ENCODE results near the gene CACNA1A.

DNA sequence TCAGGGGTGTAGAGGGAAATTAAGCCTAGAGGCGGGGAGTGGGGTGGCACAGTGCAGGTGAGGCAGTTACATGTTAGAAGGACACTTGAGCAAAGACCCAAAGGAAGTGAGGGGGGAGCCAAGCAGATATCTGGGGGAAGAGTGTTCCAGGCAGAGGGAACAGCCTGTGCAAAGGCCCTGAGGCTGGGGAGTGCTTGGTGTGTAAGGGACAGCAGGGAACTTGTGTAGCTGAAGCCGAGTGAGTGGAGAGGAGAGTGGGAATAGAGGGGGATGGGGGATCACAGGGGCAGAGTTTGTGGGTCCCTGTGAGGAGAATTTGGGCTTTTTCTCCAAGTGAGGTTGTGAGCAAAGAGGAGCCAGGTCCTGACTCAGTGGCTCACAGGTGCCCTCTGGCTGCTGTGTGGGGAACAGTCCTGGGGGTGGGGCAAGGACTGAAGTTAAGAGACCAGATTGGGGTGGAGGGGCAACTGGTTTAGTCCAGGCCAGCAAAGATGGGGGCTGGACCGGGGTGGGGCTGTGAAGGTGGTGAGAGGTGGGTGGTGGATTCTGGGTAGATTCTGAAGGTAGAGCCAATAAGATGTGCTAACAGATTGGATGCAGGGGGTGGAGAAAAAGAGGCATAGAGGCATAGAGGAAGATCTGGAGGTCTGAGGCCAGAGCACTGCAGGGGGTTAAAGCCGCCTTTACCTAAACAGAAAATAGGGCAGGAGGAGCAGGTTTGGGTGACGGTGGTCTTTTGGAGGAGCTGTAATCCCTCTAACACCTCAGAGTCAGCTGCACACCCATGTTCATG lies 75.3 kb downstream of the CACNA1A start:
- peak; percentile 46 to 63 (median 54) for TF ChIP-seq CTCF (IDR thresholded peaks at IDR 0.05)
- TF ChIP-seq POLR2A (IDR thresholded peaks at IDR 0.05), result no peak
